ENCODE results near the gene PTPRU.

DNA sequence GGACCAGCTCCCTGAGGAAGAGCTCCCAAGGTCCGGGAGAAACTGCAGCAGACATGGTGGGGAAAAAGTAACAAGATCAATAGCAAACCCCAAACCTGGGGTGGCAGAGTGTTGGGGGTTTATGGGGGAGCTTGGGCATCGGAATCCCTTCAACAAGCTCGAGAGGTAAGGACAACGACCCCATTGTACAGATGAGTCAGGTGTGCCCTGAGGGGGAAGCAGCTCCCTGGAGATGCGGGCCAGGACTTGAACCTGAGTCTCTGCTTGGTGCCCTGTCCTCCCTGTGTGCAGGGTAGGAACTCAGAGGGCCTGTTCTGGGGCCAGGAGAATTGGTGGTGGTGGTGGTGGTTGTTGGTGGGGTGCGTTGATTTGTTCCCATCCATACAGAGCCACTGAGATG lies 125.4 kb downstream of the PTPRU start:
- TF ChIP-seq, protein P1, sequence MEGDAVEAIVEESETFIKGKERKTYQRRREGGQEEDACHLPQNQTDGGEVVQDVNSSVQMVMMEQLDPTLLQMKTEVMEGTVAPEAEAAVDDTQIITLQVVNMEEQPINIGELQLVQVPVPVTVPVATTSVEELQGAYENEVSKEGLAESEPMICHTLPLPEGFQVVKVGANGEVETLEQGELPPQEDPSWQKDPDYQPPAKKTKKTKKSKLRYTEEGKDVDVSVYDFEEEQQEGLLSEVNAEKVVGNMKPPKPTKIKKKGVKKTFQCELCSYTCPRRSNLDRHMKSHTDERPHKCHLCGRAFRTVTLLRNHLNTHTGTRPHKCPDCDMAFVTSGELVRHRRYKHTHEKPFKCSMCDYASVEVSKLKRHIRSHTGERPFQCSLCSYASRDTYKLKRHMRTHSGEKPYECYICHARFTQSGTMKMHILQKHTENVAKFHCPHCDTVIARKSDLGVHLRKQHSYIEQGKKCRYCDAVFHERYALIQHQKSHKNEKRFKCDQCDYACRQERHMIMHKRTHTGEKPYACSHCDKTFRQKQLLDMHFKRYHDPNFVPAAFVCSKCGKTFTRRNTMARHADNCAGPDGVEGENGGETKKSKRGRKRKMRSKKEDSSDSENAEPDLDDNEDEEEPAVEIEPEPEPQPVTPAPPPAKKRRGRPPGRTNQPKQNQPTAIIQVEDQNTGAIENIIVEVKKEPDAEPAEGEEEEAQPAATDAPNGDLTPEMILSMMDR (IDR thresholded peaks at IDR 0.05) = no peak
- TF ChIP-seq GABPA (IDR thresholded peaks at IDR 0.05; ENCODE audit: low read depth) (no peak), TEAD4 (IDR thresholded peaks at IDR 0.05; ENCODE audit: borderline replicate concordance, insufficient read depth) (no peak), CHD2 (IDR thresholded peaks at IDR 0.05; ENCODE audit: low read length, partially characterized antibody) (no peak), TCF12 (IDR thresholded peaks at IDR 0.05) (no peak), MXI1 (IDR thresholded peaks at IDR 0.05; ENCODE audit: low read depth, low read length) (no peak), SIN3A (IDR thresholded peaks at IDR 0.05; ENCODE audit: borderline replicate concordance, low read depth, low read length) (no peak), EP300 (IDR thresholded peaks at IDR 0.05; ENCODE audit: borderline replicate concordance in 1 of 2, low read depth in 1 of 2, low read length in 1 of 2) (no peak), YY1 (IDR thresholded peaks at IDR 0.05; ENCODE audit: low read depth) (no peak), TAF1 (IDR thresholded peaks at IDR 0.05; ENCODE audit: borderline replicate concordance, low read depth, low read length) (no peak)
- TF ChIP-seq, protein P2, sequence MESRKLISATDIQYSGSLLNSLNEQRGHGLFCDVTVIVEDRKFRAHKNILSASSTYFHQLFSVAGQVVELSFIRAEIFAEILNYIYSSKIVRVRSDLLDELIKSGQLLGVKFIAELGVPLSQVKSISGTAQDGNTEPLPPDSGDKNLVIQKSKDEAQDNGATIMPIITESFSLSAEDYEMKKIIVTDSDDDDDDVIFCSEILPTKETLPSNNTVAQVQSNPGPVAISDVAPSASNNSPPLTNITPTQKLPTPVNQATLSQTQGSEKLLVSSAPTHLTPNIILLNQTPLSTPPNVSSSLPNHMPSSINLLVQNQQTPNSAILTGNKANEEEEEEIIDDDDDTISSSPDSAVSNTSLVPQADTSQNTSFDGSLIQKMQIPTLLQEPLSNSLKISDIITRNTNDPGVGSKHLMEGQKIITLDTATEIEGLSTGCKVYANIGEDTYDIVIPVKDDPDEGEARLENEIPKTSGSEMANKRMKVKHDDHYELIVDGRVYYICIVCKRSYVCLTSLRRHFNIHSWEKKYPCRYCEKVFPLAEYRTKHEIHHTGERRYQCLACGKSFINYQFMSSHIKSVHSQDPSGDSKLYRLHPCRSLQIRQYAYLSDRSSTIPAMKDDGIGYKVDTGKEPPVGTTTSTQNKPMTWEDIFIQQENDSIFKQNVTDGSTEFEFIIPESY (IDR thresholded peaks at IDR 0.05; ENCODE audit: borderline replicate concordance, low read depth) = no peak
- TF ChIP-seq, protein P3, sequence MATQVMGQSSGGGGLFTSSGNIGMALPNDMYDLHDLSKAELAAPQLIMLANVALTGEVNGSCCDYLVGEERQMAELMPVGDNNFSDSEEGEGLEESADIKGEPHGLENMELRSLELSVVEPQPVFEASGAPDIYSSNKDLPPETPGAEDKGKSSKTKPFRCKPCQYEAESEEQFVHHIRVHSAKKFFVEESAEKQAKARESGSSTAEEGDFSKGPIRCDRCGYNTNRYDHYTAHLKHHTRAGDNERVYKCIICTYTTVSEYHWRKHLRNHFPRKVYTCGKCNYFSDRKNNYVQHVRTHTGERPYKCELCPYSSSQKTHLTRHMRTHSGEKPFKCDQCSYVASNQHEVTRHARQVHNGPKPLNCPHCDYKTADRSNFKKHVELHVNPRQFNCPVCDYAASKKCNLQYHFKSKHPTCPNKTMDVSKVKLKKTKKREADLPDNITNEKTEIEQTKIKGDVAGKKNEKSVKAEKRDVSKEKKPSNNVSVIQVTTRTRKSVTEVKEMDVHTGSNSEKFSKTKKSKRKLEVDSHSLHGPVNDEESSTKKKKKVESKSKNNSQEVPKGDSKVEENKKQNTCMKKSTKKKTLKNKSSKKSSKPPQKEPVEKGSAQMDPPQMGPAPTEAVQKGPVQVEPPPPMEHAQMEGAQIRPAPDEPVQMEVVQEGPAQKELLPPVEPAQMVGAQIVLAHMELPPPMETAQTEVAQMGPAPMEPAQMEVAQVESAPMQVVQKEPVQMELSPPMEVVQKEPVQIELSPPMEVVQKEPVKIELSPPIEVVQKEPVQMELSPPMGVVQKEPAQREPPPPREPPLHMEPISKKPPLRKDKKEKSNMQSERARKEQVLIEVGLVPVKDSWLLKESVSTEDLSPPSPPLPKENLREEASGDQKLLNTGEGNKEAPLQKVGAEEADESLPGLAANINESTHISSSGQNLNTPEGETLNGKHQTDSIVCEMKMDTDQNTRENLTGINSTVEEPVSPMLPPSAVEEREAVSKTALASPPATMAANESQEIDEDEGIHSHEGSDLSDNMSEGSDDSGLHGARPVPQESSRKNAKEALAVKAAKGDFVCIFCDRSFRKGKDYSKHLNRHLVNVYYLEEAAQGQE (IDR thresholded peaks at IDR 0.05; ENCODE audit: low read depth, low read length) = no peak
- TF ChIP-seq, protein P4, sequence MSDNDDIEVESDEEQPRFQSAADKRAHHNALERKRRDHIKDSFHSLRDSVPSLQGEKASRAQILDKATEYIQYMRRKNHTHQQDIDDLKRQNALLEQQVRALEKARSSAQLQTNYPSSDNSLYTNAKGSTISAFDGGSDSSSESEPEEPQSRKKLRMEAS (IDR thresholded peaks at IDR 0.05; ENCODE audit: low read depth) = no peak
- TF ChIP-seq, protein P5, sequence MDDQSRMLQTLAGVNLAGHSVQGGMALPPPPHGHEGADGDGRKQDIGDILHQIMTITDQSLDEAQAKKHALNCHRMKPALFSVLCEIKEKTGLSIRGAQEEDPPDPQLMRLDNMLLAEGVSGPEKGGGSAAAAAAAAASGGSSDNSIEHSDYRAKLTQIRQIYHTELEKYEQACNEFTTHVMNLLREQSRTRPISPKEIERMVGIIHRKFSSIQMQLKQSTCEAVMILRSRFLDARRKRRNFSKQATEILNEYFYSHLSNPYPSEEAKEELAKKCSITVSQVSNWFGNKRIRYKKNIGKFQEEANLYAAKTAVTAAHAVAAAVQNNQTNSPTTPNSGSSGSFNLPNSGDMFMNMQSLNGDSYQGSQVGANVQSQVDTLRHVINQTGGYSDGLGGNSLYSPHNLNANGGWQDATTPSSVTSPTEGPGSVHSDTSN (IDR thresholded peaks at IDR 0.05) = no peak

All from SK-N-SH (cell line).